Suppressor macrophage treated with lipopolysaccharide for 4 hours (primary cell): ENCODE measurements around the gene CTDNEP1.

Source experiments
- DNase-seq: peaks from one replicate; pipeline ENCODE4 v3.0.0-alpha.2; 2020

Gene CTDNEP1

GRCh38 chr17:7226721-7227710 lies 24.5 kb downstream of the CTDNEP1 start:
- DNase-seq: no peak

- DNase-seq: no peak
Measured at GRCh38 chr17:7225711-7226331, 25.7 kb downstream of the CTDNEP1 start.

DNA sequence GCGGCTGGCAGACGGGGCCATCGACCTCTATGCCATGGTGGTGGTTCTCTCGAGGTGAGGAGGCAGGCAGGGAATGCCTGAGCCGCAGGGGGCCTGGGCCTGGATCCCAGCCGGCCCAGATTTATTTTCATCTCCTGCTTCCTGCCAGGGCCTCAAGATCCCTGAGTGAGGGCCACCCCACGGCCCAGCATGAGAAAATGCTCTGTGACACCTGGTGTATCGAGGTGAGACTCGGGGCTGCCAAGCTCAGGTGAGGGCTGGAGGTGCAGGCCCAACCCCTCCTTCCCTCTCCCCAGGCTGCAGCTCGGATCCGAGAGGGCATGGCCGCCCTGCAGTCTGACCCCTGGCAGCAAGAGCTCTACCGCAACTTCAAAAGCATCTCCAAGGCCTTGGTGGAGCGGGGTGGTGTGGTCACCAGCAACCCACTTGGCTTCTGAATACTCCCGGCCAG lies 26.8 kb downstream of the CTDNEP1 start:
- no peak for DNase-seq

DNA sequence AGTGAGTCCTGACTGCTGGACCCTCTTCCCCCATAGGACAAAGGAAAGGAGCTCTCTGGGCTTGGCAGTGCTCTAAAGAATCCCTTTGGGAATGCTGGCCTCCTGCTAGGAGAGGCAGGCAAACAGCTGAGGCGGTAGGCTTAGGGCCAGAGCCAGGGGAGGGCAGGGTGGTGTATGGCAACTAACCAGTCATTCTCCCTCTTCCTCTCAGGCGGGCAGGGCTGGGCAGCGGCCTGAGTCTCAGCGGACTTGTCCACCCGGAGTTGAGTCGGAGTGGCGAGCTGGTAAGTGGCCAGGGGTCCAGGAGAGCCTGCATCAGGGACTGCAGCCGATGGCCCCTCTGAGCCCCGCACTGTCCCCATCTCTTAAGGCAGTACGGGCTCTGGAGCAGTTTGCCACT lies 27.4 kb downstream of the CTDNEP1 start:
- DNase-seq: no peak

GRCh38 chr17:7223375-7223774 lies 28.2 kb downstream of the CTDNEP1 start:
- DNase-seq: no peak

DNA sequence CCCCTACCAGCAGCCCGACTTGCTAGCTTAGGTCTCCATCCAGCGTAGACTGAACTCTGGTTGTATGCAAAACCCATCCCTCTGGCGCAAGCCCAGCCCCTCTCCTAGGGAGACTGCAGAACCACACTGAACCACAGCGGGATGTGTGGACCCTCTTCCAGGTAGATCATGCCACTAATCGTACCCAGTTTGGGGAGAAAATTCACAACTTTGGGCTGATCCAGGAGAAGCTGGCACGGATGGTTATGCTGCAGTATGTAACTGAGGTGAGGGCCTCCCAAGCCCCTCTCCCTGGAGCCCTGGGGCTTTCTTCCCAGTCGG lies 28.6 kb downstream of the CTDNEP1 start:
- DNase-seq: no peak

DNA sequence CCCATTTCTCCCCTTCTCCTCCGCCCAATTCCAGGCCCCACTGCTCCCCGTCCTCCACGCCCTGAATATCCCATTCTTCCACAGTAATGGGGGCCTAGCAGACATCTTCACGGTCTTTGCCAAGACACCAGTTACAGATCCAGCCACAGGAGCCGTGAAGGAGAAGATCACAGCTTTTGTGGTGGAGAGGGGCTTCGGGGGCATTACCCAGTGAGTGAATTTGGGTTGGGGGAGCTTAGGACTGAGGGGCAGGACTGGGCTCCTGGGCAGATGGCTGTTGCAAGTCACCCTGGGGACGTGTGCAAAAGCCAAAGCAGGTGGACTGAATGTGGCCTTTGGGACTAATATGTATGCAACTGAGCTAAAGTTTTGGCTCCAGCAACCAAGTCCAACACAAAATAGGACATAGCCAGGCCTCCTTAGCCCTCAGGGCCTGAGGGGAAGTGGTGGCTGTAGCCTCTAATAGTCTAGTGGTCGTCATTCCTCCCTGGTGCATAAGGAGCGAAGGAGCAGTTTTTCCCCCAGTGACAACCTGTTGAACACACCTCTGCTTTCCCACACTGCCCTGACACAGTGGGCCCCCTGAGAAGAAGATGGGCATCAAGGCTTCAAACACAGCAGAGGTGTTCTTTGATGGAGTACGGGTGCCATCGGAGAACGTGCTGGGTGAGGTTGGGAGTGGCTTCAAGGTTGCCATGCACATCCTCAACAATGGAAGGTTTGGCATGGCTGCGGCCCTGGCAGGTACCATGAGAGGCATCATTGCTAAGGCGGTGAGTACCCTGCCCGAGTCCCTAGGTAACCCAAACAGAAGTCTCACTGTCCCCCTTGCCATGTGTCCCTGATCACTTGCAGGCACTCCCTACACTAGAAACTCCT lies 29.2 kb downstream of the CTDNEP1 start:
- no peak for DNase-seq

GRCh38 chr17:7221278-7222092 lies 30.0 kb downstream of the CTDNEP1 start:
- DNase-seq: no peak

DNA sequence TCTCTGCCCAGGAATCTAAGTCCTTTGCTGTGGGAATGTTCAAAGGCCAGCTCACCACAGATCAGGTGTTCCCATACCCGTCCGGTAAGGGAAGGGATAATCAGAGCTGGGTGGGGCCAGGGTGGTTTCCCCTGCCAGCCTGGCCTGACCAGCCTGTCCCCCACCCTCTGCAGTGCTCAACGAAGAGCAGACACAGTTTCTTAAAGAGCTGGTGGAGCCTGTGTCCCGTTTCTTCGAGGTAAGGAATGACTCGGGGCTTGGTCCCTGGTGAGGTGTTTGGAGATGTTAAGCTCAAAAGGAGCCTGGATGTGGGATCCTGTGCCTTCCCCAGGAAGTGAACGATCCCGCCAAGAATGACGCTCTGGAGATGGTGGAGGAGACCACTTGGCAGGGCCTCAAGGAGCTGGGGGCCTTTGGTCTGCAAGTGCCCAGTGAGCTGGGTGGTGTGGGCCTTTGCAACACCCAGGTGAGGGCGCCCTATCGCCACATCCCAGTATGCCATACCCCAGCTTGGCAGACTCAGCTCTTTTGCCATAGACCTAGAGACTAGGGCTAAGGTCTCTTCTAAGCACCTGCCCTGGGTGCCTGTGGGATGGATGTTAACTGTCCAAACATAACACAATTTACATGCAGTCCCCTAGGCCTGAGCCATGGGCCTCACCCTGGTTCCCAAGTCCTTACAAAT lies 30.8 kb downstream of the CTDNEP1 start:
- peak; percentile 60 for DNase-seq

GRCh38 chr17:7219812-7220592 lies 31.5 kb downstream of the CTDNEP1 start, which contains the start of the genes ACADVL and DLG4:
Gene ACADVL, plus strand, starts transcription at chr17:7219938. Its CDS starts 47 bp downstream, at chr17:7219985.
Gene DLG4, minus strand, starts transcription at chr17:7219836.
- DNase-seq: peak; percentile 89

DNA sequence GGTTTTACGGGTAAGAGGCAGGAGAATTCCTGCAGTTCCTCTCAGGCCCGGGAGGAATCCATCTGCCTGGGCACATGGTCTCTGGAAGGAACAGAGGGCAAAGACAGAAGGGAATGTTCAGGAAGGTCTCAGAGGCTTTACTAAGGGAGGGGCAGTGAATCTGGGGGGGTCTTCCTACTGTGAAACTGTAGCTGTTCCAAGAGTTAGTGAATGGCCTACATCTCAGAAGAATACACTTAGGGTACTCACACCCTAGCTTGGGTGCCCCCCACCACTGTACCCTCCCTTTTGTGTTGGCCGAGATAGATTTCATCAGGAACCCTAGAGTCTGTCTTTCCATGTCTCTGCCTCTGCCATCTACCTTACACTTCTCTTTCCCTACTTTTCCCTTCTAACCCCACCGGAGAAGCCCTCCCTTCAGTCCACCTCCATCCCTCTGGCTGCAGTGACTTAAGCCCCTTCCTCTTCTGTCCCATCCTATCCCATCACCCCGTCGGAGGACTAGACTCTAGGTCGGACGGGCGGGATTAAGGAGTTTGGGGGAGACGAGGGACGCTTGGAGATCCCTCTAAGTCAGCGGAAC lies 32.2 kb downstream of the CTDNEP1 start:
- no peak for DNase-seq

DNA sequence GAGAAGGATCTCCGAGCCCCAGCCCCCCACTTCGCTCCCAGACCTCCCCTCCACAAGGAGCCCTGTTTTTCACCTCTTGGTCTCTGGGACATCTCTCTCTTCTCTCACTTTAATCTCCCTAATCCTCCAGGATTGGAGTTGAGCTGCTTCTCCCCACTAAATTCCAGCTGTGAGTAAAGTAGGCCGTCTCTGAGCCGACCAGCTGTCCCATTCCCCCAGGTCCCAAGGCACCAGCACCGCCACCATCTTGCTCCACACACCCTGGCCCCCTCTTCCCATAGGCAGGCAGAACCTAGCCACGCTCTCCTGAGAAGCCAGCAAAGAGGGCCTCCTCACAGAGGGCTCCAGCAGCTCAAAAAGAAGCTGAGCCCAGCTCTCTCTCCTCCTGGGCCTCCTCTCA lies 32.8 kb downstream of the CTDNEP1 start:
- DNase-seq: no peak

DNA sequence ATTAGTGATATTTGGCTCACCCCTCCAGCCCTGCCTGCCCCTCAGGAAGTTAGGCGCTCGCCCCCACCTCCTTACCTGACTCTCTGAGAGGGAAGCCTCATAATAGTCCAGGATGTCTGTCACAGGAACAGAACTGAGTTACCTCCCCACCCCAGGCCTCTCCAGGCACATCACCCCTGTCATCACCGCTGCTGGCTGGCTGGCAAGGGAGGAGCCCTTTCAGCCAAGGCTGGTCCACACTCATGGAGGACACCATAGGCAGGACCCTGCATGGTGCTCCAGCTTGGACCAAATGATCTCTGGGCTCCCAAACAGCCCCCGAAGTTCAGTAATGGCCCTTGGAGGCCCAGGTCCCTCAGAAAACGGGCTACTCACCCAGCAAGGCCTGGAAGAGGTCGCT lies 33.4 kb downstream of the CTDNEP1 start:
- no peak for DNase-seq

GRCh38 chr17:7217113-7217987 lies 34.2 kb downstream of the CTDNEP1 start:
- peak; percentile 60 for DNase-seq

DNA sequence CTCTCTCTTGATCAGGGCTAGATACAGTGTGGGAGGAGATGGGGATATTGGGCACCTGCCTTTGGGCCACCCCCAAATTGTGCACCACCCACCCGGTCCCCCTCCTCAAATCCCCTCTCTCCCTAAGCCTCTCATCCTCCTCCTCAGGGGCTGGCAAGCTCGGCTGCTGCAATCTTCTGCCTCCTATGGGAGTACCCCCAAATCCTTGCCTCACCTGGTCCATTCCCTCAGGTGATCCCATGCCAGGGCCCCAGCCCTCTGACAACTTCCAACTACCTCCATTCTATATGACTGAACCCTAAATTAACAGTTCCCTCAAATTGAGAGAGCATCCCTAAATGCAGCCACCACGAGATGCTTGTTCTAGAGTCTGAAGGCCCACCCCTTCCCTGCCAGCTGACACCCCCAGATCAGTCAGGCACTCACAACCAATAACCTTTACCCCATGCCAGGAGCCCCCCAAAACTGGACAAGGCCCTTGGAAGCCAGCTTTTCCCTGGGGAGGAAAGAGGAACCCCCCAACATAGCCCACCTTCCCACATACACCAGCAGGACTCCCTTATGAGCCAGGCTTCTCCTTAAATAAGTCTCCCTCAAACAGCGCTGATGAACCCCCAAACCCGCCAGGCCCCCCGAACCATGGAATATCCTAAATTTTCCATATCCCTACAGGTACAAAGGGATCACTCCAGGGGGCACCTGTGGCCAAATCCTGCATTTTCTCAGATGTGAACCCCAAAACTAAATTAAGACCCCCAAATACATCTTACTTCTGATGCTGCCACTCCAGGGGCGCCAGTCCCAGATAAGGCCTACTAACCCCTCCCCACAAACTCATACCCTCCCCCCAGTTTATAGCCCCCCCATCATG lies 35.1 kb downstream of the CTDNEP1 start:
- no peak for DNase-seq

GRCh38 chr17:7215652-7216180 lies 35.8 kb downstream of the CTDNEP1 start:
- no peak for DNase-seq

- no peak for DNase-seq
Measured at GRCh38 chr17:7215136-7215638, 36.3 kb downstream of the CTDNEP1 start.
